Stimulated activated CD4-positive, alpha-beta T cell treated with anti-CD3 and anti-CD28 coated beads, Interleukin-4, amount 100 ng/mL, for 24 hours (primary cell): Measurements from ENCODE around the gene SOX6.

Experiments
- DNase-seq: peaks from one replicate; pipeline ENCODE4 v3.0.0-alpha.2; 2020

Gene SOX6

DNA sequence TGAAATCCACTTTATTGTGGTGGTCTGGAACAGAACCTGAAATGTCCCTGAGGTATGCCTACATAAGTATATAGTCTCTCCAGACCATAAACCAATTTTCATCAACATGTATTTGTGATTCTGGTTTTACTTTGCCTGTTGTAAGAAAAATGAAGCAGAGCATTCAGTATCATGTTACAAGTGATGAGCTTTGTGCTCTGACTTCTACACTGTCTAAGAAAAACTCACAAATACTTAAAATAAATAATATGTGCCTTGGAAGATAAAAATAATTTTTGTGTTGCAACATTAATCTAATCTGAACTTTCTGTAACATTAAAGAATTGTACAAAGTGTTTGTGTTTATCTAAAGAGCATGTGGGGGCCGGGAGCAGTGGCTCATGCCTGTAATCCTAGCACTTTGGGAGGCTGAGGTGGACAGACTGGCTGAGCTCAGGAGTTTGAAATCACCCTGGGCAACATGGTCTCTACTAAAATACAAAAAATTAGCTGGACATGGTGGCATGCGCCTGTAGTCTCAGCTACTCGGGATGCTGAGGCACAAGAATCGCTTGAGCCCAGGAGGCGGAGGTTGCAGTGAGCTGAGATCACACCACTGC, 219.5 kb downstream of the SOX6 start:
- DNase-seq = no peak

DNA sequence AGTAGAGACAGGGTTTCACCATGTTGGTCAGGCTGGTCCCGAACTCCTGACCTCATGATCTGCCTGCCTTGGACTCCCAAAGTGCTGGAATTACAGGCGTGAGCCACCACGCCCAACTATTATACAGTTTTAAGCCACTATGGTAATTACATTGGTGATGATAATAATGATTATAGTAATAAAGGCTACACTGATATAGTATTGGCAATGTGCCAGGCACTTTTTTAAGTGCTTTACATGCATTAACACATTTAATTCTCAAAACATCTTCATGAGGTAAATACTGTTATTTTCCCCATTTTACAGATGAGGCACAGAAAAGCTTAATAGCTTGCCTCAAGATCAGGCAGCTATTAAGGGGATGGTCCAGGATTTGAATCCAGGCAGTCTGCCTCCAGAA, 222.5 kb downstream of the SOX6 start:
- no peak for DNase-seq

DNA sequence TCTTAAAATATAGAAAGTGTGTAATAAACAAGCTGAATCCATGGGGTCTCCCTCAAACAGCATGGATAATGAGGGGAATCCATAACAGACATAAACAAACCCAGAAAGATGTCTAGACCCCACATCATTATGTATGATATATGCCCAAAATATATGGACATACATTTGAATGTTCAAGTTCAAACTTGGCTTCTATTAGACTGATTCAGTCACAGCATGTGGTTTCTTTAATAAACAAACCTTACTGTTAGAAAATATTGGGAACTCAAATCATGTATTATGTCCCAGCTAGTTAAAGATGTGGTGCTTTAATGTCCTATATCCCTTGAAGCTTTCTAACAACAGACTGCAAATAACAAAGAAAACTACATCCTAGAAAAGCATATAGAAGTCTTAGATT, 228.6 kb downstream of the SOX6 start:
- DNase-seq = no peak

DNA sequence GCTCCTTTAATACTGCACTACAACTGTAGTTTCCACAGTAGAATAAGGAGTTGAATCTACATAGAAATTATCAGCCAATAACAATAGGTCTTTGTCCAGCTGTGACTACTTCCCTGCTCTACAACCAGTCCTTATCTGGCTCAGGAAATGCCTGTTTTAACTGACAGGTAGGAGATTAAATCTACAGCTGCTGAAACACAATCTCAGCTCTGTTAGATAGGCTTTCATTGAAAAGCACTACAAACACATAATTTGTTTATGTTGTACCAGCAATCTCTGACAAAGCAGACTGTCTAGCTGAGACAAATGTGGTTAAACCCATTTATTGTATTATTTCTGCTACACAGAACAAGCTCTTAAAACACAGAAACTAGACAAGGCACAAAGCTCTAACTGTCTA, 230.0 kb downstream of the SOX6 start:
- no peak for DNase-seq

DNA sequence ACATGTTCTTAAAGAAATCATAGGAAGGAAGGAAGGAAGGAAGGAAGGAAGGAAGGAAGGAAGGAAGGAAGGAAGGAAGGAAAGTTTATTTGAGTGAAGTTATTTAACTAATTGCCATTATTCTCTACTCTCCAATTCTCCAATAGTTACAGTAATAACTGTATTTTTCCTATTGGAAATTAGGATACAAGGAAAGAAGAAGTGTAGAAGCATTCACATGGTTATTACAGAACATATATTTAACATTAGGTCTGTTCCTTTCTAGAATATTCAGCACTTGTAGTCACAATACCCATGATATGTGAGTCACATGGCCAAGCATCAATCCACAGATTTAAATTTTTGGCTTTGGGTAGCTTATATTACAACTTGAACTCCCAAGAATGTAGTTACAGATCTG, 230.6 kb downstream of the SOX6 start:
- DNase-seq = no peak

DNA sequence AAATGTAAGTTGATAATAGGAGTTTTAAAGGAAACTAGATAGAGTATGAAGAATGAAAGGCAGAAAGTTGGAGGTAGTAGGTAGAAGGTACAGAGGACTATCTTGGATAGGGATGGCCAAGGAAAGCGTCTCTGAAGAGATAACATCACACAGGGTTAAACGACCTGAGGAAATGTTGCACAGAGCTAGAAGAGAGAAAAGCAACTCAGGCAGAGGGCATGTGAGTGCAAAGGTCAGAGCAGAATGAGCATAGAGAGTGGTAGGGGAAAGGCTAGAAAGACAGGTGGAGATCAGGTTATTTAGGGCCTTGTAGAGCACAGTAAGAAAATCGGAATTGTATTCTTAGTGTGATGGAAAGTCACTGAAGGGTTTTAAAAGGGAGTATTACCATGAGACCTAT, 232.0 kb downstream of the SOX6 start:
- DNase-seq = no peak

DNA sequence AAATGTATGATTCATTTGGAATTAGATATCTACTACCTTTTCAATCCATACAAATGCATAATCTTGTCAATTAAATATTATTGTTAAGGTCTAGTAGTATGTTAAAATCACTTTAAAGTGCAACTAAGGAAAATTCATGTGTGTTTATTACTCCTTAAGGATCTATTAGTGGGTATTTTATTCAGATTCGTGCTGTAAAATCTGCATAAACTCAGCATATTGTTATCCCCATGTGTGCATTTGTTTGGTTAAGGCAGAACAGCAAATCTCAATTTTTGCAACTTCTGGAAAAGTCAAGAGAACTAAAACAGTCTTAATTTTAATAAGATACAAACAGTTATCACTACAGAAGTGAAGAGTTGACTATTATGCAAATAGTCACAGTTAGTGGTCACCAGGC, 234.5 kb downstream of the SOX6 start:
- DNase-seq = no peak

DNA sequence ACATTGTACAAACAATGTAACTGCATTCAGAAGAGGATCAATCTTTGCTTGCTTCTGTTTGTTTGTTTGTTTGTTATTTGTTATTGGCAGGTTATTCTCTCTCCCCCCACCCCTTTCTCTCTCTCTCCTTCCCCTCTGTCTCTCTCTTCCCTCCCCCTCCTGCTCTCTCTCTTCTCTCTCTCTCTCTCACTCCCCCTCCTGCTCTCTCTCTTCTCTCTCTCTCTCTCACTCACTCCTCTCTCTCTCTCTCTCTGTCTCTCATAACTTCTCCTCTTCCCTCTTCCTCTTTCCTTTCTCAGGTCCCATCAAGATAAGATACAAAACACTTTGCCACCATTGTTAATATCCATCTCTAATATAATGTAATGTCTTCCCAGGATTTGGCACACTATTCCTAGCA, 236.3 kb downstream of the SOX6 start:
- DNase-seq = no peak

DNA sequence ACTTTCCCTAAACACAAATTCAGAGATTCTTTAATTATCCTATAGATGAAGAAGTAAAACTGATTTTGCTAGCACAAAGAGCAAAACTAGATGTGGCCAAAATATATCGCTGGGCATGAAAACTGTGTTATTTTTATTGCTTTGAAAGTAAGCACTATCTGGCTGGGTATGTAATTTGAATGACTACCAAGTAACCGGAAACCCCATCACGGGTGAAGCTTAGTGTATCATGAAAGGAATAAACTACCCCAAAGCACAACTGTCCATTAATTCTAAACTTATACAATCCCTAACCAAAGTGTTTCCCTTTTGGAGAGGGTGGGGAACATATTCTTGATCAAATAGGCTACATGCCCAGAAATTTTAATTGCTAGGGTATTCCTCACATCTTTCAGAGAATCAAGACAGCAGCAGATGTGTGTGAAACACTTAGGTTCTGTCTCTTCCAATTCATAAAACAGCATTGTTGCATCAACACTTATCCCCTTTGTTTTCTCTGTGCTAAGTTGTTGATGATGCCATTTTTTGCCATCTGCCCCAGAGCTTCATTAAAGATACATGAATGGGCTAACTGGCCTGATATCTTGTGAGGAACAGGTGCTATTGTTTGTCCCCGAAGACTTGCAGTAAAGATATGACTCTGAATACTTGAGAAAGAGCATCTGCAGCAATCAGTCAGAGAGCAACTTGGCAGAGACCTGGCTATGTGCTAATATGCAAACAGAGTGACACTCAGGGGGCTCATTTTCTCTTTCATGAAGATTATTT, 238.2 kb downstream of the SOX6 start:
- no peak for DNase-seq

DNA sequence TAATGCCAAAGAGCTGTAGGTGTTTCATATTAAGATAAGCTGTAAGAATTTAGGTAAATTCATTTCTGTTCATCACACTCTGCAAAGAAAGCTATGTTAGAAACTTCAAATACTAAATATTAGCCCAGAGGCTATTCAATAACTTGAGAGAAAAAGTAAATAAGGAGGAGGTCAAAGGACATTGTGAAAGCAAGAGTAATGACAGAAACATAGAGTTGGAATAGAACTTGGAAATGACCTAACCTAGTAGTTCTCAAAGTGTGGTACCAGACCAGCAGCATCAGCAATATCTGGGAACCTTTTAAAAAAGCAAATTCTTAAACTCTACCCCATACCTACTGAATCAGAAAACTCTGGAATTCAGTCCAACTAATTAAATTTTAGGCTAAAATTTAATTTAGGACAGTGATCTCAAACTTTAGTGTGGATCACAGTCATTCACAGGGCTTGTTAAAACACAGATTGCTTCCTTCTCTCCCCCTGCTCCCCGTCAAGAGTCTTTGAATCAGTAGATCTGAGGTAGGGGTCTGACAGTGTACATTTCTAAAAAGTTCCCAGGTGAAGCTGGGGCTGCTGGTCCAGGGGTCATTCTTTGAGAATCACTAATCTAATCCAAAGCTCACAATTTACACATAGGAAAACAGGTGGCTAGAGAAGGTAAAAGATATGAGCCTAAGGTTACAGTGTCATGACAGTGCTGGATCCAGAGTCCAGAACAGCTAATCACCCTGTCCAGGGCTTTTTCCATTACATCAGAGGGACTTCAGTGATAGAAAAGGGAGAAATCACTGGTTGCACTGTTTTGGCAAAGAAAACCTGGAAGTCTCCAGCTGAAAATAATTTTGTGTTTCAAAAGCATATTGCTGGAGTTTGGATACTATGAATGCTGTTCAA, 241.1 kb downstream of the SOX6 start:
- DNase-seq = no peak

DNA sequence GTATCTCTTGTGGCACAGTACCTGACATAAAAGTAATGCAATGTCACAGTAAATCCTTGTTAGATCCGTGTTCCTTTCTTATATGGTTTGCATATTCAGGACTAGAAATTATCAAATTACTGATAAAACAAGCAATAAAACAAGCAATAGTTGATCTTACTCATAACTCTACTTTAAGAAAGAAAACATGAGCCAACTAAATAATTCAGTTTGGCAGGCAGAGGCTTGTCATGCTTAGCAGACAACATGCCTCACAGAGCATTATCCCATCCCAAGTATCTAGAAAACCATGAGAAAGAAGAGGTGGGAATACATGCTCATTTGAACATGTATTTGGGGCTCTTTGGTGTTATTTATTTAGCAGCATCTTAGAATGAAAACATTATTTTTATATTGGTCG, 241.9 kb downstream of the SOX6 start:
- DNase-seq = no peak

DNA sequence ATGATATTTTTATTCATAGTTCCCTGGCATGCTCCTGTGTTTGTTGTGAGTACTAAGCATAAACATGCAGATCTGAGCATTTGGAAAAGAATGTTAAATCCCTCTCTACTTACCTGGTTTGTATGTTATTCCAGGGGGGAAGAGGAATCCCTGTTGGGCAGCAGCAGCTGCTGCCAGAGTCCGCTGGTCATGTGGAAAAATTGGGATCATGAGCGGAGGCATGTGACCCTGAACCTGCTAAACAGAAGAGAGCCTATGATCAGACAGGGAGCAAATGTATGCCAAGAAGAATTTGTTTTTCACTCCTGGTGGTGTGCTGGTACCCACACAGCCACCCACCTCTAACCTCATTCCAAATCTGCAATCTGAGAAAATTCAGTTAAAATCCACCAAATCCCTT, 244.7 kb downstream of the SOX6 start:
- no peak for DNase-seq

DNA sequence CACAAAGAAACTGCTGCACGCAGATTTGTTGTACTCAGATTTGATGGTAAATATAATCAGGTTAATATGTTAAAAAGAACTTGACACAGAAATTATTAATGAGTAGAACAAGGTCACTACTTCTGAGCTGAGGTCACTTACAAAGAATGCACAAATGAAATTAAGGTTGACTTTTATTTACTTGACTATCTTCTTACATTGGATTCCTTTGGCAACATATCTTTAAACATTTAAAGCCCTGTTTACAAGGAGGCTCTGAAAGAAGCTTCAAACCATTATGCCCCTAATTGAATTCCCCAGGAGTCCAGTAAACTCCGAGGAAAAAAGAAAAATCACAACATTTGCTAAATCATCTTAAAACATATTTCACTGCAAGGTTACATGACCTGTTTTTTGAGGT, 245.5 kb downstream of the SOX6 start:
- DNase-seq = no peak

DNA sequence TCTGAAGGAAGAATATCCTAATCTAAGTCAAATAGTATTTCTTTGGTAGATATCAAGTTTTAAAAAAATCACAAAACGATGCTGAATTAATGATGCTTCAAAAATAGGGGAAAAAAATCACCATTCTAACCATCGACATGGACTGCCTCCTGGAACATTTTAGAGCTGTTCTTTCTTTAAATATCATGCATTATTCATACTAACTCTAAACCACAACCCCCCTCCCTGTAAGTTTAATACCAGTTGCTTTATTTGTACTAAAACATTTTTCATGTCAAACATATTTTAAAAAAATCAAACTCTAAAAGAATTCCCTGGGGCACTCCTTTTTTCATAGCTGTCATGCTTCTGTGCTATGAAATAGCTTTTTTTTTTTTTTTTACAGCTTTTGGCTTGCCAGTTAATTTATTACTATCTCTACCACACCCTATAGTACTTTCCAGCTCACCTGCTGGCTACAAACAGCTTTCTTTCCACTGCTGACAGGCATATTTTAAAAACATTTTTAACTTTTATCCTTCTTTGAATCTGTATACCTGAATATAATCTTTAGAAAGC, 256.9 kb downstream of the SOX6 start:
- no peak for DNase-seq

DNA sequence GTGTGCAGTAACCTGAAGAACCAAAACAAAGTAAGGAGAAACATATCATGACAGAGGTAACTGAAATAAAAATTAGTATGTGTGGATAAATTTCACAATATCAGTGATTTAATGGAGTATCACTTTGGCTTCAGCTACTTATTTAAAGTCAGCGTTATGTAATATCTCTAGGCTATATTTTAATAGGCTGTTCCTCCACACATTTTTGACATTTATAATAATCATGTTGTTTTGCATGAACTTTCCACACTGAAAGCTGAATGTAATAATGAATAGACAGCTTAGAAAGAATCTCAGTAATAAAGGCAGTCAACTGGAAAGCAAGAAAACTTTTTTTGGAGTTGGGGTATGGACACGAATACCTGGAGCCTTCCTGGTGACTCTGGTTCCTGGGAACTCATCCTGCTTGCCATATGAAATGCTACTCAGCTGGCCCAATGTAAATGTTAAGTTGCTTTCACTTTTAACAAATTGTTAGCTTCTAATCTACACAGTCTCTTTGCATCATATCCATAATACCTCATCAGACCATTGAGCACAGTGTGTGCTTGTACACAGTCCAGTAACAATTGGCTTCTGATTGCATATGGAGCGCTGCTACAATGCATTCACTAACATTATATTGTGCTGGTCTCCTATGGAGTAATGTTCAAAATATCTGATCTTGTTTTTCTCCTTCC, 257.7 kb downstream of the SOX6 start:
- no peak for DNase-seq

DNA sequence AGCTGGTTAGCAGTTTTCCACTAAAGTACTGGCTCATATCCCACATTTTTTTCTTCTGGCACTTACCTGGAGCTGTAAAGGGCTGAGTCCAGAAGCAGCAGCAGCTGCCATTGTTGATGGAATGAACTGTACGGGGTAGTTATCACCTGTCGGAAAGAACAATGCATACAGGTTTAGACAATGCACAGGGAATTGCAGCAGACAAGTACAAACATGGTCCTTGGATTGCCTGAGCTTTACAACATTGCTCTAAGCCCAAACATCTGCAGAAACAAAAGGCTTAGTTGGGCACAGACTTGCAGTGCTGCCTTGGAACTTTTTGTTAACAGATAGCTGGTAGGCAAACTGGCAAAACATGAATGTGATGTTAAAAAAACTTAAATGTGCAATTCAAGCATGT, 258.8 kb downstream of the SOX6 start:
- no peak for DNase-seq

DNA sequence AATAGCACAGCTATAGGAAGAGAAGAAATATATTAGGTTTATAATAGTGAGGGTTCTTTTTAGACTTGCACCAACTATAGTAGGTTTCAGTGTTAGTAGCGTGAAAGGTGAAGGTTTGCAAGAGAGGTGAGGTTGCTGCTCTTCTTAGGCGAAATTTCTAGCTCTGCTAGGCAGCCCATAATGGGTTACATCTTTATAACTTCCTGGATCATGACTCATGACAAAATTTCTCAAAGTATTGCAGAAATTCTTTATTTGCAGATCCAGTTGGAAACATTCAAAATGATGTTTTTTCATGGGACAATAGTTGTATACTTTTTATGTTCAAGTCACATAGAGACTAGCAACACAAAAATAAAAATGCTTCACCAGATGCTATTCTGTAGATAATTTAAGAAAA, 260.0 kb downstream of the SOX6 start:
- no peak for DNase-seq

DNA sequence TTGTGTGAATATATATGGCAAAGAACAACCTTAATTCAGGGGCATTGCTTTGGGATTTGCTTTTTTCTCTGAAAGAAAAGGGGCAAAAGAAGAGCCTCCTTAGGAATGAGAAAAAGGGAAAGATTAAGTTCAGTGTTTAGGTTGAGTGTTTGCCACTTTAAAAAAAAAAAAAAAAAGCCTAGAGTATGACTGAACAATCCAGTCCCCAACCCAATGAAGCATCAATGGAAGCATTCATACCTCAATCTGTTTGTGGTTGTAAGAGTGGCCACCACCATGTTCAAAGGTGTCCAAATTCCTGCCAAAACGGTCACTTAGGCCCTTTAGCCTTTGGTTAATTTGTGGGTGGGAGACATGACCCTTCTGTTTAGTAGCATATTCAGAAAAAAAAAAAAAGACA, 260.6 kb downstream of the SOX6 start:
- DNase-seq = no peak

DNA sequence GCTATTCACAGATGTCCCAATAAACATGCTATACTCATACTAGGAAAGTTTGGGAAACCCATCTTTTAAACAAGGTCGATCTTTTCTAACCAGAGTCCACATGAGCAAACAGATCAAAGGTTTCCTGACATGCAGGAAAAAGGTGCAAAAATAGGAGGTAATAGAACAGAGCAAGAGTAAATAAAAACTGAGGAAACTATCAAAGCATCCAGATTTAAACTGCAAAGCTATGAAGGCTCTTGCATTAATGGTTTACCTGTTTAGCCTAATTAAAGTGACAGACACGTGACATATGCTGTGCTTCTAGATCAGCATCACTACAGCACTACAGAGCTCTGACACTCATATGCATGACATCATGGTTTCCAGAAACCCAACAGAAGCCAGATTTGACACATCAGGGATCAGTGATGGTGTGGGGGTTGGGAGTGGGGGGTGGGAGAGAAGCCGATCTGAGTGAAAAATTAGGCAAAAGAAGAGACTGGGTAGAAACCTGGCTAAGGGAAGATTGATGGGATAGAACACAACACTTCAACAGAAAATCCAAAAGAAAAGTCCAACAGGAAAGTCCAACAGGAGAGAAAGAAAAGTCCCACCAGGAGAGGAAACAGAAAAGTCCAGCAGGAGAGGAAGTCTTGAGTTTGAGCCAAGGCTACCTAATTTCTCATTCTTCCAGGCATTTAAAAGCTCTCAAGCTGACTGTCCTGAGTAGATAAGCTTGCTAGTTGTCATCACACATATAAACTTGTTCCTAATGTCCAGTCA, 262.3 kb downstream of the SOX6 start:
- no peak for DNase-seq

DNA sequence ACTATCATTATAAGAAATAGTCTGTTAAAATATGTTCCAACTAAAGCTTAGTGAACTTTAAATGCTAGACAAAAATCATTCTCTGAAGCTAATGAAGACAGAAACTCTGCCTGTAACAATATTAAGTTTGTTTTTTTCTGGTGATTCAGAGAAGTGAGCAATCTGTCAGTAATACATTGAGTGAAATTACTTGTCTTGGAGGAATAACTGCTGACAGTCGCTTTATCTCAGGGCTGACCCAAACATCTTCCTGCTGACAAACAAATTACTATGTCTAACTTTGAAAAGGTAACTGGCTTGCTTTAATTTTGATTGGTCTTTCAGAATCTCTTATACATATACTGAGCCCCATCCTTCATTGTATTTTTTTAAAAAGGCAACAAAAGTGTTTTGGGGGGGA, 264.5 kb downstream of the SOX6 start:
- DNase-seq = no peak

DNA sequence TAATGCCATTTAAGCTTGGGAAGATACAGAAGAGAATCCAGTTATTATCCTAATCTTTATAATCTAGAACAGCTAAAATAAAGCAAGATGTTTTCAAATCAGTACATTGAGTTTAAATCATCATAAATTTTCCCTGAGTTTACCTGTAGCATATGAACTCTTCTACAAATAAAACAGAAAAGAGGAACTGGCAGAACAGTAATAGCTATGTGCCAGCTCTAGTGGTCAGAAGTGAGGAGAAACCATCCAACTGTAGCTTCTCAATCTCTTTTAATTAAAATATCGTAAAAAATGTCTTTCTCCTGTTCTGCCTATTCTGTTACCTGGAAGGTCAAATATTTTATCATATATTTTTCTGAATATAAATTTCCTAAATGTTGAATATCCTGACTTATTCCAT, 266.9 kb downstream of the SOX6 start:
- no peak for DNase-seq

DNA sequence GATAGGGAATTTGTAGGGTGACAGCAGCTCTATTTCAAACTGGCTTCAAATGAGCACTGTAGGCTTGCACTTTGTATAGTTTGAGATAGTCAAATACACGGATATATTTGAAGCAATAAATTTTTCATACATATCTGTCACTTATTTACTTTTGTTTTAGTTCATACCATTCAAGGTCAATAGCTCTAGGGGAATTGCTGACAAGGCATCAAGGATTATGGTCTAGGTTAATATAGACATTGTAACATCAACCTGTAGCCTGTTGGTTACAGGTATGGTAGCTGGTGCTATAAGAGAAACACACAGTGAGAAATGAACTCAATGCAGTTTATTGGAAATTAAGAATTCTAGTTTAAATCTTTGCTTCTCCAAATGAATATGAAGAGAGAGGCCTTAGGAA, 267.6 kb downstream of the SOX6 start:
- no peak for DNase-seq
